A673 (cell line): ENCODE results near the gene CFAP20DC. TPM values are rescaled to one million over a fixed set of nuclear protein-coding genes. Genes with fewer than 3 reads are reported as not detected.
"Not testable (repeated sequence)": the region's sequence is repeated elsewhere in the genome, so short reads cannot be mapped to it uniquely, and the experiment has no call there.

Experiments
- BruUV-seq: library from RNA; stranded (reverse); fragments of 400-500 nt; replicated peaks from 2 replicates; lab custom pipeline; 2021; lab: Mats Ljungman, UMichigan
- CTCF ChIA-PET: fragments of 300-600 bp; sonication (Branson Sonifier 250); formaldehyde crosslinking; loops from one replicate; lab custom pipeline; 2022; ENCODE audit warnings: antibody characterized with exemption; lab: Charles Lee
- POLR2A ChIA-PET: fragments of 300-600 bp; sonication (Branson Sonifier 250); formaldehyde crosslinking; loops from one replicate; lab custom pipeline; 2022; ENCODE audit warnings: antibody characterized with exemption; ENCODE audit not compliant: low non-redundant PET; lab: Charles Lee
- DNase-seq: peaks from one replicate; pipeline ENCODE4 v3.0.0-alpha.2; 2015; ENCODE audit warnings: low spot score
- H3K27ac ChIP-seq: fragments of 200-600 bp; sonication (generic); 2 replicates; pipeline ENCODE4 v1.5.1; 2016; ENCODE audit warnings: mixed run types, low read depth, mild to moderate bottlenecking, mixed read lengths, antibody characterized with exemption, low read length; ENCODE audit not compliant: poor library complexity, severe bottlenecking
- H3K27me3 ChIP-seq: fragments of 200-600 bp; sonication (generic); replicated peaks from 2 replicates; pipeline ENCODE4 v1.6.1; 2017; ENCODE audit warnings: mixed run types, low read depth, mild to moderate bottlenecking, mixed read lengths, antibody characterized with exemption, low read length; ENCODE audit not compliant: insufficient read depth, poor library complexity
- H3K36me3 ChIP-seq: fragments of 200-600 bp; sonication (generic); 2 replicates; pipeline ENCODE4 v1.6.1; 2016; ENCODE audit warnings: mixed run types, mild to moderate bottlenecking, mixed read lengths, antibody characterized with exemption, low read length; ENCODE audit not compliant: insufficient read depth, poor library complexity, severe bottlenecking
- H3K4me1 ChIP-seq: fragments of 200-600 bp; sonication (generic); 2 replicates; pipeline ENCODE4 v1.6.1; 2017; ENCODE audit warnings: mixed run types, mild to moderate bottlenecking, mixed read lengths, antibody characterized with exemption, low read length; ENCODE audit not compliant: insufficient read depth, poor library complexity, severe bottlenecking
- H3K4me3 ChIP-seq: fragments of 200-600 bp; sonication (generic); 2 replicates; pipeline ENCODE4 v1.5.1; 2016; ENCODE audit warnings: low read depth, mixed run types, mild to moderate bottlenecking, mixed read lengths, low read length; ENCODE audit not compliant: poor library complexity, severe bottlenecking
- H3K9me3 ChIP-seq: fragments of 200-600 bp; sonication (generic); 2 replicates; pipeline ENCODE4 v1.6.1; 2016; ENCODE audit warnings: mixed run types, low read depth, mild to moderate bottlenecking, mixed read lengths, antibody characterized with exemption, low read length; ENCODE audit not compliant: poor library complexity, severe bottlenecking
- CTCF ChIP-seq: fragments of 300-800, 200-600 bp; sonication (generic); conservative IDR thresholded peaks from 2 replicates; pipeline ENCODE4 v1.5.1; 2017; ENCODE audit warnings: low read depth, mild to moderate bottlenecking, antibody characterized with exemption, low read length, moderate library complexity, mixed read lengths
- EZH2 ChIP-seq: fragments of 200-600 bp; sonication (generic); IDR thresholded peaks from 2 replicates; pipeline ENCODE4 v1.6.1; 2017; ENCODE audit warnings: borderline replicate concordance, low read depth, mild to moderate bottlenecking, mixed read lengths, antibody characterized with exemption, low read length; ENCODE audit not compliant: poor library complexity, severe bottlenecking
- intact Hi-C: fragments of 100-400 bp; cut with micrococcal nuclease; formaldehyde crosslinking; loops from one replicate; pipeline ENCODE4 v1.10.0; 2022; ENCODE audit not compliant: unreplicated experiment
- total RNA-seq: library from RNA; stranded (reverse); gene quantifications from 2 replicates; pipeline ENCODE4 v1.2.3, GENCODE V29; 2021

CFAP20DC gene
- total RNA-seq, 1 experiment from 2014 or later = 1.3 TPM

- intact Hi-C loops = no loop called here
- ChIA-PET POLR2A (no interaction called here), CTCF (no interaction called here)
- Histone ChIP-seq H3K4me3 (no peak overlapping the region), H3K27ac (no peak overlapping the region), H3K4me1 (no peaks in the 10 kb centered on the region), H3K36me3 (no peaks in the 10 kb centered on the region), H3K9me3 (no peaks in the 10 kb centered on the region), H3K27me3 (no peaks in the 10 kb centered on the region)
- no TSS peak for BruUV-seq
- TF ChIP-seq CTCF = no peak
- TF ChIP-seq EZH2 = no peak
- no peak for DNase-seq
Measured at GRCh38 chr3:58706395-58707167, 343.2 kb downstream of the CFAP20DC start.

- no TSS peak for BruUV-seq
- Histone ChIP-seq H3K27ac (no peak overlapping the region), H3K4me3 (no peak overlapping the region), H3K36me3 (no peaks in the 10 kb centered on the region), H3K4me1 (no peaks in the 10 kb centered on the region), H3K27me3 (no peaks in the 10 kb centered on the region), H3K9me3 (no peaks in the 10 kb centered on the region)
- POLR2A ChIA-PET = no interaction called here
- DNase-seq = no peak
- intact Hi-C loops = no loop called here
- no peak for TF ChIP-seq CTCF
- TF ChIP-seq EZH2 = no peak
- CTCF ChIA-PET = no interaction called here
Measured at GRCh38 chr3:58704745-58705144, 345.1 kb downstream of the CFAP20DC start.

GRCh38 chr3:58704304-58704703 is 345.5 kb downstream of the CFAP20DC start:
- CTCF ChIA-PET, intact Hi-C loops, BruUV-seq: not testable (repeated sequence)

GRCh38 chr3:58698246-58698645 is 351.6 kb downstream of the CFAP20DC start:
- no peak for TF ChIP-seq EZH2
- TF ChIP-seq CTCF = no peak
- POLR2A ChIA-PET = no interaction called here
- intact Hi-C loops = no loop called here

More at GRCh38 chr3:58704304-58704703, 345.5 kb downstream of the CFAP20DC start:
- DNase-seq, POLR2A ChIA-PET, H3K4me3 ChIP-seq, H3K4me1 ChIP-seq, H3K27ac ChIP-seq, H3K36me3 ChIP-seq, H3K27me3 ChIP-seq, H3K9me3 ChIP-seq: not testable (repeated sequence)

More at GRCh38 chr3:58698246-58698645, 351.6 kb downstream of the CFAP20DC start:
- H3K4me3 ChIP-seq = no peak overlapping the region
- DNase-seq = no peak
- no peaks in the 10 kb centered on the region for H3K9me3 ChIP-seq
- H3K27ac ChIP-seq = no peak overlapping the region
- BruUV-seq = no TSS peak
- H3K27me3 ChIP-seq = no peaks in the 10 kb centered on the region
- CTCF ChIA-PET = no interaction called here
- no peaks in the 10 kb centered on the region for H3K36me3 ChIP-seq
- no peaks in the 10 kb centered on the region for H3K4me1 ChIP-seq
